ENCODE results near the gene LETM1. TPM values are rescaled to one million over a fixed set of nuclear protein-coding genes. Genes with fewer than 3 reads are reported as not detected.

Gene LETM1
- total RNA-seq, 2 donors from 2014 or later, result 45.7 to 52.4 TPM

- H3K9ac ChIP-seq (ENCODE audit: extremely low read depth, low read length, poor library complexity, severe bottlenecking), result no peak overlapping the region
- H3K9me3 ChIP-seq (ENCODE audit: control insufficient read depth, low read length), result no peaks in the 10 kb centered on the region
- 90 to 100% methylated on average over 2 to 4 of the region's 4 CpGs for WGBS, 2 experiments (ENCODE audit: insufficient coverage in 1 of 2, insufficient read length in 1 of 2)
- Mint-ChIP-seq H3K36me3 (ENCODE audit: low read depth) (peaks cover 20% of the 10 kb centered on the region), H3K27me3 (ENCODE audit: insufficient read depth) (no peaks in the 10 kb centered on the region), H3K4me1 (peaks cover 11% of the 10 kb centered on the region), H3K9me3 (no peaks in the 10 kb centered on the region), H3K4me3 (no peak overlapping the region), H3K27ac (no peak overlapping the region)
- H3K27ac ChIP-seq (ENCODE audit: low read depth, low read length), result peak overlapping the region; percentile 21
- H3K27me3 ChIP-seq (ENCODE audit: control insufficient read depth, insufficient read depth, low read length, poor library complexity, severe bottlenecking), result no peaks in the 10 kb centered on the region
- H3K4me3 ChIP-seq (ENCODE audit: low read length), result no peak overlapping the region
- peaks cover 7% of the 10 kb centered on the region for H3K36me3 ChIP-seq (ENCODE audit: control insufficient read depth, insufficient read depth, low read length)
- no peak for TF ChIP-seq CTCF (conservative IDR thresholded peaks at IDR 0.05)
- H3K4me1 ChIP-seq (ENCODE audit: control insufficient read depth, insufficient read depth, low read length), result no peaks in the 10 kb centered on the region
- no peak for DNase-seq
Observed at GRCh38 chr4:1879485-1879884, 23.5 kb upstream of the LETM1 start.

GRCh38 chr4:1874201-1874600 lies 18.2 kb upstream of the LETM1 start:
- peaks cover 7% of the 10 kb centered on the region for H3K36me3 ChIP-seq (ENCODE audit: control insufficient read depth, insufficient read depth, low read length)
- H3K27me3 ChIP-seq (ENCODE audit: control insufficient read depth, insufficient read depth, low read length, poor library complexity, severe bottlenecking), result no peaks in the 10 kb centered on the region
- no peaks in the 10 kb centered on the region for H3K4me1 ChIP-seq (ENCODE audit: control insufficient read depth, insufficient read depth, low read length)
- DNase-seq, result no peak
- no peak for TF ChIP-seq CTCF (conservative IDR thresholded peaks at IDR 0.05)
- Mint-ChIP-seq H3K27ac (no peak overlapping the region), H3K4me3 (no peak overlapping the region), H3K4me1 (peaks cover 20% of the 10 kb centered on the region), H3K9me3 (no peaks in the 10 kb centered on the region), H3K36me3 (ENCODE audit: low read depth) (peaks cover 7% of the 10 kb centered on the region), H3K27me3 (ENCODE audit: insufficient read depth) (no peaks in the 10 kb centered on the region)
- no peak overlapping the region for H3K9ac ChIP-seq (ENCODE audit: extremely low read depth, low read length, poor library complexity, severe bottlenecking)
- no peaks in the 10 kb centered on the region for H3K9me3 ChIP-seq (ENCODE audit: control insufficient read depth, low read length)
- H3K27ac ChIP-seq (ENCODE audit: low read depth, low read length), result no peak overlapping the region
- no peak overlapping the region for H3K4me3 ChIP-seq (ENCODE audit: low read length)
- 95 to 100% methylated on average over 3 of the region's 3 CpGs for WGBS, 2 experiments (ENCODE audit: insufficient coverage in 1 of 2, insufficient read length in 1 of 2)

- Histone ChIP-seq H3K4me3 (ENCODE audit: low read length) (peak overlapping the region; percentile 99), H3K27ac (ENCODE audit: low read depth, low read length) (no peak overlapping the region), H3K36me3 (ENCODE audit: control insufficient read depth, insufficient read depth, low read length) (peaks cover 5% of the 10 kb centered on the region), H3K9ac (ENCODE audit: extremely low read depth, low read length, poor library complexity, severe bottlenecking) (no peak overlapping the region), H3K27me3 (ENCODE audit: control insufficient read depth, insufficient read depth, low read length, poor library complexity, severe bottlenecking) (no peaks in the 10 kb centered on the region), H3K9me3 (ENCODE audit: control insufficient read depth, low read length) (no peaks in the 10 kb centered on the region), H3K4me1 (ENCODE audit: control insufficient read depth, insufficient read depth, low read length) (no peaks in the 10 kb centered on the region)
- Mint-ChIP-seq H3K4me1 (peaks cover 20% of the 10 kb centered on the region), H3K9me3 (no peaks in the 10 kb centered on the region), H3K27me3 (ENCODE audit: insufficient read depth) (peaks cover 2% of the 10 kb centered on the region), H3K27ac (no peak overlapping the region), H3K36me3 (ENCODE audit: low read depth) (peaks cover 5% of the 10 kb centered on the region), H3K4me3 (no peak overlapping the region)
- TF ChIP-seq CTCF (conservative IDR thresholded peaks at IDR 0.05), result no peak
- 87 to 100% methylated on average over 2 to 3 of the region's 3 CpGs for WGBS, 2 experiments (ENCODE audit: insufficient coverage in 1 of 2, insufficient read length in 1 of 2)
- no peak for DNase-seq
Observed at GRCh38 chr4:1873776-1874175, 17.8 kb upstream of the LETM1 start.
